HAP-1 (cell line): ENCODE measurements around the gene MXRA7.
"Not testable (repeated sequence)": the region's sequence is repeated elsewhere in the genome, so short reads cannot be mapped to it uniquely, and the experiment has no call there.

Experiments used
- DNase-seq, 2 experiments: peaks; one replicate each; pipeline ENCODE4 v3.0.0-alpha.2; 2016 to 2020; ENCODE audit warnings: low spot score in 2 of 2
- H3K27me3 ChIP-seq: fragments of 250-450 bp; sonication (Bioruptor Pico); 2 replicates; pipeline ENCODE4 v1.5.1; 2020; ENCODE audit warnings: low read depth, mild to moderate bottlenecking, moderate library complexity
- H3K36me3 ChIP-seq: fragments of 250-450 bp; sonication (Bioruptor Pico); replicated peaks from 2 replicates; pipeline ENCODE4 v1.5.1; 2020; ENCODE audit warnings: mild to moderate bottlenecking
- H3K4me1 ChIP-seq: fragments of 250-450 bp; sonication (Bioruptor Pico); 2 replicates; pipeline ENCODE4 v1.5.1; 2020; ENCODE audit warnings: mild to moderate bottlenecking
- H3K4me3 ChIP-seq: fragments of 250-450 bp; sonication (Bioruptor Pico); 2 replicates; pipeline ENCODE4 v1.5.1; 2020; ENCODE audit warnings: mild to moderate bottlenecking, moderate library complexity
- H3K9me3 ChIP-seq: fragments of 250-450 bp; sonication (Bioruptor Pico); 2 replicates; pipeline ENCODE4 v1.5.1; 2020; ENCODE audit warnings: mild to moderate bottlenecking, moderate library complexity
- in situ Hi-C: fragments of 300-500 bp; cut with MboI; formaldehyde crosslinking; loops from 3 replicates; pipeline ENCODE4 v1.14.3; 2020; ENCODE audit warnings: low sequenced_read_pairs, inconsistent platforms, mixed read lengths

Gene MXRA7

DNA sequence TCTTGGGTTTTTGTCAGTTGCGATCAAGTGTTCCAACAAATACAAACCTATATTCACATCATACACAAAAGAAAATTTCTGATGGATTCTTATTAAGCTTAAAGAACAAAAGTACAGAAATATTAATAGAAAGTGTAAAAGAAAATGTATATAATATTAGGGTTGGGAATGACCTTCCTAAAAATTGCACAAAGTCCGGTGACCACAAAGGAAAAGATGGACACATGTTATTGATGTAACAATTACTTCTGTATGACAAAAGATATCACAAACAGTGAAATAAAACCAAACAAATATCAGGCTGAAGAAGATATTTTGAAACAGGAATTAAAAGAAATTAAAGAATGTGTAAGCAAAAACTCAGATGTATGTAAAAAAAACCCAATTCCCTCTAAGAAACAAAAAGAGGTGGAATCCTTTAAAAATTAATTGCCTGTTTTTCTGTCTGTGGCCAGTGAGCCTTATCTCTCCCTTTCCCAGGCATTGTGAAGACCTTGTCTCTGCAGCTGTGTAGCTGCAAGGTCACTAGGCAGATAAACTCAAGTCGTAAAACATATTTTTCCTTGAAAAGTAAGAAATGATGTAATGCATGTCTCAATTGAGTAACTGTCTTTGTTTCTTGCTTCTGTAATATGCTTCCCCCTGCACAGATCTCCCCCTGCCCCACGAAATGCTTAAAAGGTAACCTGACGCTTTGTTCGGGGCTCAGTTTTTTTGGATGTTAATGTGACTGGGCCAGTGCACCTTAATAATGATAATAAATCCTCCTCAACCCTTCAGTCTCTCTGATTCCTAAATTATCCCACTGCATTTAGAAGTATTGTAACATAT lies 70.0 kb downstream of the MXRA7 start:
- DNase-seq: no peak
- no peaks in the 10 kb centered on the region for H3K9me3 ChIP-seq
- no peaks in the 10 kb centered on the region for H3K36me3 ChIP-seq
- no peak overlapping the region for H3K4me3 ChIP-seq
- in situ Hi-C loops: no loop called here
- H3K4me1 ChIP-seq: no peaks in the 10 kb centered on the region; the same call in none of the 2 replicates
- no peaks in the 10 kb centered on the region for H3K27me3 ChIP-seq

DNA sequence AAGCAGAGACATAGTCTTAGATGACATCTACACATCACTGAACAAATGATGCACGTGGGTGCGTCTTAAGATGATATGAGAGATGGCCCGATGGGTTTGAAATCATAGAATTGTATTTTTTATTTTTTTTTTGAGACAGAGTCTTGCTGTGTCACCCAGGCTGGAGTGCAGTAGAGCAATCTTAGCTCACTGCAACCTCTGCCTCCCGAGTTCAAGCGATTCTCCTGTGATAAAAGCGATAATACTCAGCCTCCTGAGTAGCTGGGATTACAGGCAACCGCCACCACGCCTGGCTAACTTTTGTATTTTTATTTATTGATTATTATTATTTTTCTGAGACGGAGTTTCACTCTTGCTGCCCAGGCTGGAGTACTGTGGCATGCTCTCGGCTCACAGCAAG lies 72.5 kb downstream of the MXRA7 start:
- no peaks in the 10 kb centered on the region for H3K36me3 ChIP-seq
- no peak overlapping the region for H3K4me3 ChIP-seq
- H3K9me3 ChIP-seq: no peaks in the 10 kb centered on the region
- in situ Hi-C loops: no loop called here
- H3K4me1 ChIP-seq: no peaks in the 10 kb centered on the region; the same call in none of the 2 replicates
- DNase-seq: no peak
- no peaks in the 10 kb centered on the region for H3K27me3 ChIP-seq

DNA sequence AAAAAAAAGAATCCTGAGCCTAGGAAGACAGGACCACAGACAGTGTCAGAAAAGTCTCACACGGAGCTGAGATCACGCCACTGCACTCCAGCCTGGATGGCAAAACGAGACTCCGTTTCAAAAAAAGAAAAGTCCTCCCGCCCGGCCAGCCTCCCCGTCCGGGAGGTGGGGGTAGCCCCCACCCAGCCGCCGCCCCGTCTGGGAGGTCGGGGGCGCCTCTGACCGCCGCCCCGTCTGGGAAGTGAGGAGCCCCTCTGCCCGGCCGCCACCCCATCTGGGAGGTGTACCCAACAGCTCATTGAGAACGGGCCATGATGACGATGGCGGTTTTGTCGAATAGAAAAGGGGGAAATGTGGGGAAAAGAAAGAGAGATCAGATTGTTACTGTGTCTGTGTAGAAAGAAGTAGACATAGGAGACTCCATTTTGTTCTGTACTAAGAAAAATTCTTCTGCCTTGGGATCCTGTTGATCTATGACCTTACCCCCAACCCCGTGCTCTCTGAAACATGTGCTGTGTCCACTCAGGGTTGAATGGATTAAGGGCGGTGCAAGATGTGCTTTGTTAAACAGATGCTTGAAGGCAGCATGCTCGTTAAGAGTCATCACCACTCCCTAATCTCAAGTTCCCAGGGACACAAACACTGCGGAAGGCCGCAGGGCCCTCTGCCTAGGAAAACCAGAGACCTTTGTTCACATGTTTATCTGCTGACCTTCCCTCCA lies 74.1 kb downstream of the MXRA7 start:
- H3K27me3 ChIP-seq, H3K4me3 ChIP-seq, DNase-seq, in situ Hi-C loops, H3K9me3 ChIP-seq, H3K4me1 ChIP-seq, H3K36me3 ChIP-seq: not testable (repeated sequence)

DNA sequence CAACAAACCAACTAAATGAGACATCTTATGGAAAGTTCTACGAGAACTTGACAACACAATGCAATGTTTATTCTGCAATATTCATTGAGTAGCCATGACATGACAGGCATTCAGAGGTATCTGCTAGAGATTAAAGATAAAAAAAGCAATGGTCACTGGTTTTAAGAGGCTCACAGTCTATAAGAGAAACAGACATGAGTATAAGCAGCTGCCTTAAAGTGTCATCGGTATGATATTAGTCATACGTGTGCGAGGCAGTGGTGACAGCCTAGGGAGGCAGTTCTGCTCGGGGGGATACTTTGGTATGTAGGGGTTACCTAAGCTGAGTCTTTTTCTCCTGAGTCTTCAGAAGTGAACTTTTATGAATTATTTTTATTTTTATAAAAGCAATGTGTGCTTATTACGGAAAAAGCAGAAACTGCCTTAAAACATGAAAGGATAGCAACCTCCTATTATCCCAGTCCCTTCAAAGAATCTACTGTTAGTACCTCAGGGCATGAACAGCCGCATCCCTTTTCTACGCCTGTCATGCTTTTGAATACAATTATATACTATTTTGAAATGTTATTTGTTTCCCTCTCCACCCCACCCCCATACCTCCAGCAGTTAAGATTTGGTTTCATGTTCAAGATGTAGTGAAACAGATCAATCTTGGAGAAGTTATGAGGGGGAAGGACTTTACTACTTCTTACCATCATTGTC lies 75.0 kb downstream of the MXRA7 start:
- Histone ChIP-seq H3K36me3 (no peaks in the 10 kb centered on the region), H3K4me3 (no peak overlapping the region), H3K9me3 (no peaks in the 10 kb centered on the region), H3K27me3 (no peaks in the 10 kb centered on the region), H3K4me1 (no peaks in the 10 kb centered on the region; the same call in 1 of the 2 replicates)
- in situ Hi-C loops: no loop called here
- DNase-seq: no peak

DNA sequence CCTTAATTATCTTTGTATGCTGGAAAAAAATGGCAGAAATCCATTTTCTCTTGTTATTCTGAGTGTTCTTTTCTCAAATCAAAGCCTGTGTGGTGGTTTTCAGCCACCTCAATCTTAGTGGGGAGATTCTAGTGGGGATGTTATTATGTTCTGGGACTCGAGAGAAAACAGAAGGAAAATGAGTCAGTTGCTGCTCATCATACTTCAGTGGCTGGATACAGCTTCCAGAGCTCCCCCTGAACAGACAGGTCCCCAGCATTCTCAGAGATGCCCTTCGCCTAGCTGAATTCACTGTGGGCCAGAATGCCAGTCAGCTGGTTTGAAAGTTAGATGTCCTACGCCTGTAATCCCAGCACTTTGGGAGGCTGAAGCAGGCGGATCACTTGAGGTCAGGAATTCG lies 75.7 kb downstream of the MXRA7 start:
- Histone ChIP-seq H3K27me3 (no peaks in the 10 kb centered on the region), H3K4me3 (no peak overlapping the region), H3K36me3 (no peaks in the 10 kb centered on the region), H3K9me3 (no peaks in the 10 kb centered on the region), H3K4me1 (no peaks in the 10 kb centered on the region; the same call in 1 of the 2 replicates)
- no peak for DNase-seq
- in situ Hi-C loops: no loop called here

DNA sequence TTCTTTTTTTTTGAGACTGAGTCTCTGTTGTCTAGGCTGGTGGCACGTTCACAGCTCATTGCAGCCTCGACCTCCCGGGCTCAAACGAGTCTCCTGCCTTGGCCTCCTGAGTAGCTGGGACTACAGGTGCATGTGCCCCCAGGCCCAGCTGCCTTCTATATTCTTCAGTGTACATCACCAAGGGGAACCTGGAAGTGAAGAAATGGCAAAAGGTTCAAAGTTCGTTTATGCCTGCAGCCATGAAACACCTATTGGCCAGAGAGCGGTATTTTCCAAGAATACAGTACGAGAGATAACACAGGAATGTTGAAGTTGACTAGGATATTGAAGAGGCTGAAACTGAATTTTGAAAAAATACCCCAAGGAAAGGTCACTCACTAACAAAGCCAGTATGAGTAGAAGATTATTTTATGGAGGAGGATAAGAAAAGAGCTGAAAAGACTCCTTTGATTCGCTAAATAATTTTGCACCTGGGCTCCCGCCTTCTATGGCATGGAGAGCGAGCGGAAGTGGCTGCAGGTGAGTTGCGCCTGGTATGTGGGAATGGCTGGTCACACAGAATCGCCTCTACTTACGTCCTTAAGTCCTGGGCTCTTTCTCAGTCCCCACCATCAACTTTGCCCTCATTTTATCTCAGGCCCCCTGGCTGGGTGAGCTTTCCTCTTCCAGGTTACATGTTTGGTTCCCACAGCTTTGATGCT lies 77.0 kb downstream of the MXRA7 start:
- Histone ChIP-seq H3K4me3 (no peak overlapping the region), H3K4me1 (no peaks in the 10 kb centered on the region; the same call in 1 of the 2 replicates), H3K9me3 (no peaks in the 10 kb centered on the region), H3K27me3 (no peaks in the 10 kb centered on the region), H3K36me3 (no peaks in the 10 kb centered on the region)
- no peak for DNase-seq
- in situ Hi-C loops: no loop called here

DNA sequence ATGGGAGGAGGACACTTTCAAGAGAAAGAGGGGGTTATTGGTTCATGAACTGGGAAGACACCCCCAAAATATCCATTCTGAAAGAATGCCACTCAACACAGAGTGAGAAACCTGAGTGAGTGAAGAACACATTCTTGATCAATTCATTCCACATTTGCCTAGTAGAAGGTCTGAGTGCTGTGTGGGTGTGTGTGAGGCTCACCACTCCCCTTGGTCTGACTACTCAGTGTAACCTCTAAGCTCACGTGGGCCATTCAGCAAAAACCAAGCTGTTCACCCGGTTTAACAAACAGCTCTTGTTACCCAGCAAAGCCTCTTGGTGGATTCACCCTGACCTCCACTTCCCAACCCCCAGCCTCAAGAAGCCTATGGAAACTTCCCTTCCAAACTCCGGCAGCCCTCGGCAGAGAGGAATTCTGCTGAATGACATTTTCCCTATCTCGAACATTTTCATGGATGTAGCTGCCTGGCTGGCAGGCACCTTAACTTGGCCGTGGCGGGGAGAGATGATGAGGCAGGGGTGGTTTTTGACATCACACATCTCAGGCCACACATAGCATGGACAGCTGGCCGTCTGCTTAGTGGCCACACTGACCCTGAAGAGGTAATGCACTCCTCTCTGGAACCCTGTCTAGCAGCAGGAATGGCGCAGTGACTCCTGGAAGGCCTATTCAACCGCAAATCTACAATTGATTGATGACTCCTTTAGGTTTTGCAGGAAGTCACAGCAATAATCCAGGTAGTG lies 78.8 kb downstream of the MXRA7 start:
- Histone ChIP-seq H3K27me3 (no peaks in the 10 kb centered on the region), H3K4me3 (no peak overlapping the region), H3K9me3 (no peaks in the 10 kb centered on the region), H3K36me3 (no peaks in the 10 kb centered on the region), H3K4me1 (no peaks in the 10 kb centered on the region; the same call in 1 of the 2 replicates)
- no peak for DNase-seq
- in situ Hi-C loops: no loop called here

DNA sequence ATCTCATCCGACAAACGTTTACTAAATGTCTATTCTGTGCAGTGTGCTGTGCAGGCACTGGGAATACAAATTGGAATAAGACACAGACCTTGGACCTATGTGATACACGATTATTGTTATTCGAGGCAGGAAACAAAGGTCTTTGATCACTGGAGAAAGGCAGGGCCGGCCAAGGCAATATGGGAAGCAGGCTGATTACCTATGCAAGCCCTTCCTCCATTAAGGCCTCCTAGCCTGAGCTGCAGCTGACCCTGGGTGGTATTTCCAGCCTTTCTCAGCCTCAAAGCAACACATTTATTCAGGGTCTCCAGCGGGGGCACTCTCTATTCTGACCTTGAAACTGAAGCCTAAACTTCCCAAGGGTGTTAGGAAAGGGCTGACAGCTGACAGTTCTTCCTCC lies 80.6 kb downstream of the MXRA7 start:
- Histone ChIP-seq H3K4me1 (no peaks in the 10 kb centered on the region), H3K9me3 (no peaks in the 10 kb centered on the region), H3K36me3 (no peaks in the 10 kb centered on the region), H3K4me3 (no peak overlapping the region), H3K27me3 (no peaks in the 10 kb centered on the region)
- no peak for DNase-seq
- in situ Hi-C loops: no loop called here
